Neural progenitor cell (in vitro differentiated cells): ENCODE results near the gene RPTOR. TPM values are rescaled to one million over a fixed set of nuclear protein-coding genes. Genes with fewer than 3 reads are reported as not detected.
A peak's percentile ranks its signal among the peaks of the same experiment; 100 is the strongest.

Source experiments
- DNase-seq: peaks from one replicate; pipeline ENCODE4 v3.0.0-alpha.2; 2016; ENCODE audit warnings: low spot score
- H2AFZ ChIP-seq: fragments of 200-600 bp; sonication (generic); replicated peaks from 2 replicates; pipeline ENCODE4 v1.6.1; 2016; ENCODE audit warnings: antibody characterized with exemption
- H3F3A ChIP-seq: fragments of 200-600 bp; sonication (generic); 2 replicates; pipeline ENCODE4 v1.6.1; 2016; ENCODE audit warnings: antibody characterized with exemption, low read depth
- H3K27ac ChIP-seq: fragments of 200-600 bp; sonication (generic); 2 replicates; pipeline ENCODE4 v1.5.1; 2016; ENCODE audit warnings: mild to moderate bottlenecking
- H3K27me3 ChIP-seq: fragments of 200-600 bp; sonication (generic); 2 replicates; pipeline ENCODE4 v1.6.1; 2016; ENCODE audit warnings: mild to moderate bottlenecking, moderate library complexity
- H3K36me3 ChIP-seq: fragments of 200-600 bp; sonication (generic); 2 replicates; pipeline ENCODE4 v1.5.1; 2016
- H3K4me1 ChIP-seq: fragments of 200-600 bp; sonication (generic); 2 replicates; pipeline ENCODE4 v1.6.1; 2016; ENCODE audit warnings: mixed run types
- H3K4me2 ChIP-seq: fragments of 200-600 bp; sonication (generic); 2 replicates; pipeline ENCODE4 v1.6.1; 2016
- H3K4me3 ChIP-seq: fragments of 200-600 bp; sonication (generic); 2 replicates; pipeline ENCODE4 v1.5.1; 2016
- H3K79me2 ChIP-seq: fragments of 200-600 bp; sonication (generic); 2 replicates; pipeline ENCODE4 v1.6.1; 2016; ENCODE audit warnings: low read depth
- H3K9ac ChIP-seq: fragments of 200-600 bp; sonication (generic); 2 replicates; pipeline ENCODE4 v1.6.1; 2016
- H3K9me3 ChIP-seq: fragments of 200-600 bp; sonication (generic); 2 replicates; pipeline ENCODE4 v1.5.1; 2016; ENCODE audit warnings: low read depth
- H4K20me1 ChIP-seq: fragments of 200-600 bp; sonication (generic); 2 replicates; pipeline ENCODE4 v1.6.1; 2016; ENCODE audit warnings: low read depth
- H3K27ac Mint-ChIP-seq: 3 replicates; pipeline ENCODE4 v1.8.0; 2021; ENCODE audit warnings: mixed read lengths
- H3K27me3 Mint-ChIP-seq: 2 replicates; pipeline ENCODE4 v1.8.0; 2022; ENCODE audit warnings: low read depth, mild to moderate bottlenecking, inconsistent platforms, moderate library complexity, mixed read lengths; ENCODE audit not compliant: insufficient read depth
- H3K36me3 Mint-ChIP-seq: 3 replicates; pipeline ENCODE4 v1.8.0; 2021; ENCODE audit warnings: mixed read lengths
- H3K4me1 Mint-ChIP-seq: 3 replicates; pipeline ENCODE4 v1.8.0; 2021; ENCODE audit warnings: mixed read lengths
- H3K4me3 Mint-ChIP-seq: 3 replicates; pipeline ENCODE4 v1.8.0; 2021; ENCODE audit warnings: mild to moderate bottlenecking, moderate library complexity, mixed read lengths
- H3K9me3 Mint-ChIP-seq: 3 replicates; pipeline ENCODE4 v1.8.0; 2020; ENCODE audit warnings: mixed read lengths
- EZH2 ChIP-seq: fragments of 200-600 bp; sonication (generic); IDR thresholded peaks from 2 replicates; pipeline ENCODE4 v1.6.1; 2017; ENCODE audit warnings: antibody characterized with exemption, mild to moderate bottlenecking, moderate library complexity
- EZH2phosphoT487 ChIP-seq: fragments of 200-600 bp; sonication (generic); IDR thresholded peaks from 2 replicates; pipeline ENCODE4 v1.6.1; 2017; ENCODE audit warnings: antibody characterized with exemption
- total RNA-seq: library from RNA; depleted of rRNA; stranded (reverse); fragments of >200 nt; gene quantifications from 2 replicates; pipeline ENCODE4 v1.2.3, GENCODE V29; 2015; ENCODE audit warnings: low replicate concordance
- TF ChIP-seq, protein P1 (sequence below): fragments of 200-600 bp; sonication (generic); IDR thresholded peaks from 2 replicates; pipeline ENCODE4 v1.5.1; 2017; ENCODE audit warnings: antibody characterized with exemption, mild to moderate bottlenecking

The RPTOR gene
- total RNA-seq, 1 donor from 2014 or later: 7.4 TPM

DNA sequence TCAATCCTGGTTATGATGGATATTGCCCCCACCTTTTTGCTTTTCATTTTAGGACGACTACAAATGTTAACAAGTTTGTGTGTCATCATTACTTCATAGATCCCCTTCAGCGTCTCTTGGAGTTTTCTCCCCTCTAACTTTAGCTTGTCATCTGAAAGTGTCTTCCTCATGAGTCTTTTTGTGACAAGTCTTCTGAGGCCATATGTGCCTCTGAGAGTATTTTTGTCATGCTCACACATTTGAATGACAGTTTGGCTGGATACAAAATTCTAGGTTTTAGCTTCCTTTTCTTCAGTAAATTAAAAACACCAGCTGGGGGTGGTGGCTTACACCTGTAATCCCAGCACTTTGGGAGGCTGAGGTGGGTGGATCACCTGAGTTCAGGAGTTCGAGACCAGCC is 243.2 kb downstream of the RPTOR start:
- H3K4me3 ChIP-seq: no peak overlapping the region
- H3K36me3 ChIP-seq: no peaks in the 10 kb centered on the region
- H3K79me2 ChIP-seq: no peaks in the 10 kb centered on the region
- H3K27me3 ChIP-seq: no peaks in the 10 kb centered on the region
- Mint-ChIP-seq H3K27me3 (no peaks in the 10 kb centered on the region), H3K4me1 (peaks cover 44% of the 10 kb centered on the region), H3K36me3 (peaks cover 7% of the 10 kb centered on the region), H3K4me3 (no peak overlapping the region), H3K27ac (no peak overlapping the region), H3K9me3 (no peaks in the 10 kb centered on the region)
- H3K4me2 ChIP-seq: no peak overlapping the region
- H3K4me1 ChIP-seq: peaks cover 33% of the 10 kb centered on the region
- no peak overlapping the region for H3K27ac ChIP-seq
- no peak for DNase-seq
- no peaks in the 10 kb centered on the region for H3K9me3 ChIP-seq
- no peak overlapping the region for H3K9ac ChIP-seq
- no peak overlapping the region for H2AFZ ChIP-seq
- H3F3A ChIP-seq: no peaks in the 10 kb centered on the region
- TF ChIP-seq, protein P1, sequence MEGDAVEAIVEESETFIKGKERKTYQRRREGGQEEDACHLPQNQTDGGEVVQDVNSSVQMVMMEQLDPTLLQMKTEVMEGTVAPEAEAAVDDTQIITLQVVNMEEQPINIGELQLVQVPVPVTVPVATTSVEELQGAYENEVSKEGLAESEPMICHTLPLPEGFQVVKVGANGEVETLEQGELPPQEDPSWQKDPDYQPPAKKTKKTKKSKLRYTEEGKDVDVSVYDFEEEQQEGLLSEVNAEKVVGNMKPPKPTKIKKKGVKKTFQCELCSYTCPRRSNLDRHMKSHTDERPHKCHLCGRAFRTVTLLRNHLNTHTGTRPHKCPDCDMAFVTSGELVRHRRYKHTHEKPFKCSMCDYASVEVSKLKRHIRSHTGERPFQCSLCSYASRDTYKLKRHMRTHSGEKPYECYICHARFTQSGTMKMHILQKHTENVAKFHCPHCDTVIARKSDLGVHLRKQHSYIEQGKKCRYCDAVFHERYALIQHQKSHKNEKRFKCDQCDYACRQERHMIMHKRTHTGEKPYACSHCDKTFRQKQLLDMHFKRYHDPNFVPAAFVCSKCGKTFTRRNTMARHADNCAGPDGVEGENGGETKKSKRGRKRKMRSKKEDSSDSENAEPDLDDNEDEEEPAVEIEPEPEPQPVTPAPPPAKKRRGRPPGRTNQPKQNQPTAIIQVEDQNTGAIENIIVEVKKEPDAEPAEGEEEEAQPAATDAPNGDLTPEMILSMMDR: no peak
- no peak for TF ChIP-seq EZH2
- no peak for TF ChIP-seq EZH2phosphoT487
- peaks cover 16% of the 10 kb centered on the region for H4K20me1 ChIP-seq

DNA sequence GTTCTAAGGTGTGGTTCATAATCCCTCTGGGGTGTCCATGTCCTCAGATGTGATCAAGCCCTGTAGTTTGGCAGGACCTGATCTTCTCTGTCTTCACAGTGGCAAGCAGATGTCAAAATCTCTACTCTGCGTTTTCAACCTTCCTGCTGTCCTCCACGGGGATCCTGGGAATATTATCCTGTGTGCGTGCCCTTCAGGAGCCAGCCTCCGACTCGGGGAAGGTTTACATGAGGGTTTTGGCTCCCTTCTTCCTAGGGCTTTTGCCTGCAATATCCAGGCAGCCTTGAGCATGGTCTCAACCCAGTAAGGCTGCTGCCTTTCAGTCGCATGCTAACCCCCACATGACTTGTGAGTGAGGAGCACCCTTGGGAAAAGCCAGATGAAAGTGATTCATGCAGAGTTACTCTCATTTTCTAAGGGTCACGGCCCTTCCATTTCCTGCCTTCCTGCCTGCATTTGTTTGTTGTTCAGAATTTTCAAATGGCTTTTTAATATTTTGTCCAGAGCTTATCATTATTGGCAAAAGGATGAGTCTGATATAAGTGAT is 244.8 kb downstream of the RPTOR start:
- TF ChIP-seq, protein P1: no peak
- TF ChIP-seq EZH2 (no peak), EZH2phosphoT487 (no peak)
- H3K27ac Mint-ChIP-seq: no peak overlapping the region

GRCh38 chr17:80790021-80790765 is 245.6 kb downstream of the RPTOR start:
- Mint-ChIP-seq H3K27me3 (no peaks in the 10 kb centered on the region), H3K36me3 (peaks cover 12% of the 10 kb centered on the region)
- no peak overlapping the region for H3K9ac ChIP-seq

More for the DNA sequence above, 244.8 kb downstream of the RPTOR start:
- Histone ChIP-seq H3K27ac (no peak overlapping the region), H4K20me1 (peaks cover 12% of the 10 kb centered on the region), H2AFZ (no peak overlapping the region), H3K4me1 (peaks cover 24% of the 10 kb centered on the region), H3K79me2 (no peaks in the 10 kb centered on the region), H3K9ac (no peak overlapping the region), H3K9me3 (no peaks in the 10 kb centered on the region), H3K4me3 (no peak overlapping the region), H3F3A (no peaks in the 10 kb centered on the region), H3K27me3 (no peaks in the 10 kb centered on the region), H3K4me2 (no peak overlapping the region), H3K36me3 (no peaks in the 10 kb centered on the region)
- peaks cover 7% of the 10 kb centered on the region for H3K36me3 Mint-ChIP-seq
- no peak overlapping the region for H3K4me3 Mint-ChIP-seq
- no peaks in the 10 kb centered on the region for H3K9me3 Mint-ChIP-seq
- peaks cover 43% of the 10 kb centered on the region for H3K4me1 Mint-ChIP-seq
- no peaks in the 10 kb centered on the region for H3K27me3 Mint-ChIP-seq
- DNase-seq: no peak

More at GRCh38 chr17:80790021-80790765, 245.6 kb downstream of the RPTOR start:
- H3K9me3 ChIP-seq: no peaks in the 10 kb centered on the region
- Mint-ChIP-seq H3K9me3 (peaks cover 2% of the 10 kb centered on the region), H3K4me1 (peaks cover 48% of the 10 kb centered on the region), H3K4me3 (peak overlapping the region; percentile 6), H3K27ac (peak overlapping the region; percentile 43)
- no peaks in the 10 kb centered on the region for H3K79me2 ChIP-seq
- TF ChIP-seq EZH2phosphoT487 (no peak), EZH2 (no peak)
- TF ChIP-seq, protein P1: no peak
- no peak for DNase-seq
- no peaks in the 10 kb centered on the region for H3F3A ChIP-seq
- peaks cover 24% of the 10 kb centered on the region for H3K4me1 ChIP-seq
- H3K4me2 ChIP-seq: no peak overlapping the region
- H3K27ac ChIP-seq: no peak overlapping the region
- no peak overlapping the region for H2AFZ ChIP-seq
- no peak overlapping the region for H3K4me3 ChIP-seq
- H3K36me3 ChIP-seq: no peaks in the 10 kb centered on the region
- peaks cover 12% of the 10 kb centered on the region for H4K20me1 ChIP-seq
- no peaks in the 10 kb centered on the region for H3K27me3 ChIP-seq
